Suprapubic skin (tissue), 4 donors: Measurements from ENCODE around the gene SHCBP1L.

Source experiments
- CTCF ChIP-seq, 2 donors: fragments of 200-600 bp in 1 of 2; fragments of 450-650 bp in 1 of 2; sonication (generic) in 1 of 2; IDR thresholded peaks; one replicate each; pipeline ENCODE4 v1.5.1; 2016 to 2019; ENCODE audit warnings: antibody characterized with exemption in 2 of 2, mild to moderate bottlenecking in 1 of 2, moderate library complexity in 1 of 2
- EP300 ChIP-seq: sonication (generic); formaldehyde crosslinking; IDR thresholded peaks from one replicate; pipeline ENCODE4 v1.6.1; 2017; ENCODE audit warnings: antibody characterized with exemption
- POLR2A ChIP-seq, 2 donors: fragments of 450-650 bp; IDR thresholded peaks; one replicate each; pipeline ENCODE4 v1.6.1; 2017; ENCODE audit warnings: antibody characterized with exemption in 2 of 2, mild to moderate bottlenecking in 2 of 2, moderate library complexity in 2 of 2
- POLR2AphosphoS5 ChIP-seq, 3 donors: sonication (generic); formaldehyde crosslinking; IDR thresholded peaks; one replicate each; pipeline ENCODE4 v1.6.1; 2017; ENCODE audit warnings: antibody characterized with exemption in 3 of 3

GRCh38 chr1:182909578-182909977 is 43.4 kb downstream of the SHCBP1L start:
- no peak for TF ChIP-seq EP300
- no peak for TF ChIP-seq CTCF (IDR thresholded peaks at IDR 0.05)
- TF ChIP-seq POLR2A (IDR thresholded peaks at IDR 0.05) = no peak
- TF ChIP-seq POLR2AphosphoS5 (IDR thresholded peaks at IDR 0.05) = no peak
